Activated CD4-positive, alpha-beta T cell treated with anti-CD3 and anti-CD28 coated beads, Interleukin-2, amount 50 U/mL, for 16 hours (primary cell): Measurements from ENCODE around the gene DCLK2.
"Not testable (repeated sequence)": the region's sequence is repeated elsewhere in the genome, so short reads cannot be mapped to it uniquely, and the experiment has no call there.

Experiments used
- DNase-seq: peaks from one replicate; pipeline ENCODE4 v3.0.0-alpha.2; 2020

Gene DCLK2

DNA sequence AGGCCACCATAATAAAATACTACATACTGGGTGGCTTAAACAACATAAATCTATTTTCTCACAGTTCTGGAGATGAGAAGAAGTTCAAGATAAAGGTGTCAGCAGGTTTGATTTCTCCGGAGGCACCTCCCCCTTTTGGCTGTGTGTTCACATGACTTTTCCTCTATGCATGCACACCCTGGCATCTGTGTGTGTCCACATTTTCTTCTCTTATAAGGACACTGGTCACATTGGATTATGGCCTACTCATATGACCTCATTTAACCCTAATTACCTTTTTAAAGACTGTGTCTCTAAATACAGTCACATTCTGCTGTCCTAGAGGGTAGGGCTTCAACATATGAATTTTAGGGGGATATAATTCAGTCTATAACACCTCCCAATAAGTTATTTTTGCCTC, 79.8 kb downstream of the DCLK2 start:
- no peak for DNase-seq

DNA sequence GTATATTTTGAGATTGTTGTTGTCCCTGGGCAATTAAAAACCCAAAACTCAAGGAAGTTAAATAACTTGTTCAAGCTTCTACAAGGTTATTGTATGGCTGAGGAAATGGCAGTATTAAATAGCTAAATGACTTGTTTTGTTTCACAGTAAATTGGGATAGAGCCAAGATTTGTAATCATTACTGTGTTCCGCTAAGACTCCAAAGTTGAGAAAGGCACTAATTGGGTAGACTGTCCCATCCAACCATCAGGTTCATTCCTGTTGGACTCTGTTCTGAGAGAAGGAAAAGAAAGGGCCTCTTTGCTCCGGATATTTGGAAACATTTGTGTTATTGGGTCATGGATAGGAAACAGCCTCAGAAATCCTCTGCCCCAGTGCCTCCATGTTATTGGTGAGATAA, 82.2 kb downstream of the DCLK2 start:
- no peak for DNase-seq

GRCh38 chr4:150161109-150161508, 82.9 kb downstream of the DCLK2 start:
- DNase-seq = no peak

DNA sequence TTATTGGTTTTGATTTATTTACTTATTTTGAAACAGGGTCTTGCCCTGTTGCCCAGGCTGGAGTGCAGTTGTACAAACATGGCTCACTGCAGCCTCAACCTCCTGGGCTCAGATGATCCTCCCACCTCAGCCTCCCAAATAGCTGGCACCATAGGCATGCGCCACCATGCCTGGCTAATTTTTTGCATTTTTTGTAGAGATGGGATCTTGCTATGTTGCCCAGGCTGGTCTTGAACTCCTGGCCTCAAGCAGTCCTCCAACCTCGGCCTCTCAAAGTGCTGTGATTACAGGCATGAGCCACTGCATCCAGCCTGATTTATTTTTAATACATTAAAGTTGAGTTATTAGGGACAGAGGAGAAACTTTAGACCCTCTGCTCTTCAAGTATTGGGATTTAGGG, 83.8 kb downstream of the DCLK2 start:
- not testable (repeated sequence) for DNase-seq

DNA sequence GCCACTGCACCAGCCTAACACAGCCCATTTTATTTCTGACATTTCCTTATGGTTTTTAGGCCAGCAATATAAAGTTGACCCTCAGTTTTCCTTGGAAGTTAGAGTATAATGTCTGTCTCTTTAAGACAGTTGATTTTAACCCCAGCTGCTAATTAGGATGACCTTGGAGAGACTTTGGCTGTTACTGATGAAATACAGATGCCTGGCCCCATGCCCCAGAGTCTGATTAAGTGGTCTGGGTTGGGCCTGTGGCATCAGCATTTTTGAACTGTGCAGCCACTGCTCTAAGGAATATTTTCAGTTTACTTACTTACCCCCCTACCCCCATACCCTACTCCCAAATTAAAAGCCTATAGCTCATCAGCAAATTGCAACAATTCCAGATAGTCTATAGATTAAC, 85.8 kb downstream of the DCLK2 start:
- DNase-seq = no peak

DNA sequence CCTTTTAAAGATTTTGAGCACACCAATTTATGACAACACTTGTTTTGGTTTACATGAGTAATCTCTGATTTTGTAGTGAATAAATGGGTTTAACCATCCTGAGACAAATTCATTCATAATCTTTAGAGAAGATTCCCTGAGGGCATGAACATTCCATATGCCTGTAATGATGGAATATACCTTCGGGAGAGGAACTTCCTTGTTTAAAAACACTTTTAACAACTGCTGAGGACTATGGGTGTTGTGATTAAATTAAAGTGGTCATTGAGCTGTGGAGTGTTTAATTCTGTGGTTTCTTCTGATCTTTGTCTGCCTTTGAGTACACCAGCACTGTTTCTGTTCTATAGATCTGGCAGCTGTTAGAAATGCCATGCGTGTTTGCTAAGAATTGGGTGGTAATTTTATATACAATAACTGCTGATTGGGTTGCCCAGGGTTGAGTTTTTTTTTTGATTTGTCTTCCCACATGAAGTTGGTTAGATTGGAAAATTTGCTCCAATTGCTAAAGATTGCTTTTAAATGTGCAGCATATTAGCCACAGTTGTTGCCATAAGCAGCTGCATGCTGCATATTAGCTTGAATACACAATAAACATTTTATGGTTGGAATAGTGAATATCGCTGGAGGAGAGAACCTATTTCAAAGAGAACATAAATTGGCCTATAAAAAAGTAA, 86.8 kb downstream of the DCLK2 start:
- no peak for DNase-seq

GRCh38 chr4:150167054-150167453, 88.8 kb downstream of the DCLK2 start:
- DNase-seq = no peak

DNA sequence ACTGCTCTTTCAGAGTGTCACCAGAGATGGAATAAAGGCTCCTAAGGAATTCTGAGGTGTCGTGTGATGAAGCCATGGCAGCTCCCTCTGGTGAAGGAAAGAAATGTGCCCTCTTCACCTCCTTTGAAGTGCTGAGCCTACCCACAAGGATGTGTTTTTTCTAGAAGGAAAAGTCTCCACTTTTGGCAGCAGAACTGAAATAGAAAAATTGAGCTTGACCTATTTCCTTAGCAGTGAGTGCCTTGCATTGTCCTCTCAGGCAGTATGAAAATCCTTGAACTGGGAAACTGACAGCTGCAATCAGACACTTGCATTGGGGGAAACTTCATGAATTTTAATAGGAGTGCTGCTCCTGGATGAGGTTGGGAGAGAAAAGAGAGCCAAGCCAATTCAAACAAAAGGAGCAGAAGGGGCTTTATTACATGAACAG, 95.2 kb downstream of the DCLK2 start:
- no peak for DNase-seq

DNA sequence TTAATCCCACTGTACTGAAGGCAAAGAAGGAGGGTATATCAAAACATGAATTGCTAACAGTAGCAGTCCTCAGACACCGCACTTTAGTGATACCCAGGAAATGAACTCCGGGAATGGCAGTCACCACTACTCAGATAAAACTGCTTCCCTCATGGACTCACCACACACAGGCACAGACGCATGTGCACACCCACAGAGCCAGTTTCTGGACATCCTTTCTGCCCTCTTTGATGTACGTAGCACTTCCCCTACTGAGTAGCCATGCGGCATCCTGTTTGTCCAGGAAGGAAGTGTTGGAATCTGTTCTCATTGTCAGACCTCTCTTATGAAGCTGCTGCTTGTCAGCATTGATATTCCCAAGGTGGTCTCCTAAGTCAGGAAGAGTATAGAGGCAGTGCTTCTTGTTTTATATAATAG, 95.7 kb downstream of the DCLK2 start:
- DNase-seq = no peak

DNA sequence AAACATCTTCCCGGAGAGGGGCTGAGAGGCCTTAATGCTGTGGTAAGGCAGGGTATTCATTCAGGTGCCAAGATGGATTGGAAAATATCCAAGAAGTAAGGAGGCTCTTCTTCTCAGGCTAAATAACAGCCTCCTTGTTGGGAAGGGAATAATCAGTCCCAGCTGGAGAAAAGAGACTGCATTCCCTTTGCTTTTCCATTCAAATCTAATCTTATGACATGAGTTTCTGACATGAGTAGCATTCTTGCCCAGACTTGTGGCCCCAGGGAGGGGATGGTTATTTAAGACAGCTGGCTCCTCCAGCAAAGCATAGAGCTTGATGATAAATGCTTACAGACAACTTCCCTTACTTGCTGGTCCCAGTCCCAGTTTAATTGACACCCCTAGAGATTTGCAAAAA, 98.3 kb downstream of the DCLK2 start:
- no peak for DNase-seq

- DNase-seq = no peak
These were observed 99.9 kb downstream of the DCLK2 start for GRCh38 chr4:150178161-150178560.

GRCh38 chr4:150181536-150181935, 103.3 kb downstream of the DCLK2 start:
- DNase-seq = no peak

- no peak for DNase-seq
These were observed 104.5 kb downstream of the DCLK2 start for GRCh38 chr4:150182794-150183193.

DNA sequence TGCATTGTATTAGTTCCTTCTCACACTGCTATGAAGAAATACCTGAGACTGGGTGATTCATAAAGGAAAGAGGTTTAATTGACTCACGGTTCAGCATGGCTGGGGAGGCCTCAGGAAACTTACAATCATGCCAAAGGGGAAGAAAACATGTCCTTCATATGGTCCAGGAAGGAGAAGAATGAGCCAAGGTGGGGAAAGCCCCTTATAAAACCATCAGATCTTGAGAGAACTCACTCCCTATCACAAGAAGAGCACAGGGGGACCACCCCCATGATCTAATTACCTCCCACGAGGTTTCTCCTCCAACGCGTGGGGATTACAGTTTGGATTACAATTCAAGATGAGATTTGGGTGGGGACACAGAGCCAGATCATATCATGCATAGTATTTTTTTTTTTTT, 106.8 kb downstream of the DCLK2 start:
- DNase-seq = not testable (repeated sequence)

DNA sequence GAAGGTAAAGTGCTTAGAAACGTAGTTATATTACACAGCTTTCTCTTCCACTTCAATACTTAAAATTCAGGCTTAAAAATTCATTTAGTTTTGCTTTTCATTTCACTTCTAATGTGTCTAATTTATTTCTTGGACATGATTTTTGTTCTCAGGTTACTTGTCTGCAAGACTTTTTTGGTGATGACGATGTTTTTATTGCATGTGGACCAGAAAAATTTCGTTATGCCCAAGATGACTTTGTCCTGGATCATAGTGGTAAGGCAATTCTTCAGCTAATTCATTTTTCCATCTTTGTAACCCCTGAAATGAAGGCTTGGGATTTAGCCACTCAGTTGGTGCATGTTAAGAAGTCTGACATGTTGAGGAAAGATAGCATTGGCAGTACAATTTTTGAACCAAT, 114.7 kb downstream of the DCLK2 start:
- no peak for DNase-seq

DNA sequence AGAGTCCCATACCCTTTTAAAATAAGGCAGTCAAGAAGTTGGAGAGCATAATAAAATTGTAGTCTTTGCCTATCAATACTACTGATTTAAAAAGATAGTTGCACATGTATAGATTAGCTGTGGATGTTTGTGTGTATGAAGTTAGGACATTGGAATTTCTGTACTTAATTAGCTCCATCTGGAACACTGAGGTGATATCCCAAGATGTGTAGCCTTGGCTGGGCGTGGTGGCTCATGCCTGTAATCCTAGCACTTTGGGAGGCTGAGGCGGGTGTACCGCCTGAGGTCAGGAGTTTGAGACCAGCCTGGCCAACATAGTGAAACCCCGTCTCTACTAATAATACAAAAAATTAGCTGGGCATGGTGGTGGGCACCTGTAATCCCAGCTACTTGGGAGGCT, 119.0 kb downstream of the DCLK2 start:
- DNase-seq = not testable (repeated sequence)

- DNase-seq = no peak
These were observed 120.8 kb downstream of the DCLK2 start for GRCh38 chr4:150199056-150199455.

DNA sequence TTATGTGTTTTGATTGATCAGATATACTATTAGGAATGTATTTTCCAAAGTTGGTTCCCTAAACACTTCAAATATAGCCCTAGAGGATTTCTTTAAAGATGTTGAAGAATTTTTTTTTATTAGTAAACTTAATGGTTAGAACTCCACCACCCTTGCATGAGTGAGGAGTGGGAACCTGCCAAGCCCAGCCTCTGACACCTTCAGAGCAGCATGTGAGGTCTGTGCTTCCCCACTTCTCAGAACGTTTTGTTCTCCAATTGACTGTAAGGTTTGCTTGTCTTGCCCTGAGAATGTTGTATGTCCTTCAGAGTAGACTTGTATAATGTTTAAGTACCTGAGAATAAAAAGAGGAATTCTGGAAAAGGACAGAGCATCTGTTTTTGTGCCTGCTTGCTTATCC, 126.8 kb downstream of the DCLK2 start:
- no peak for DNase-seq

DNA sequence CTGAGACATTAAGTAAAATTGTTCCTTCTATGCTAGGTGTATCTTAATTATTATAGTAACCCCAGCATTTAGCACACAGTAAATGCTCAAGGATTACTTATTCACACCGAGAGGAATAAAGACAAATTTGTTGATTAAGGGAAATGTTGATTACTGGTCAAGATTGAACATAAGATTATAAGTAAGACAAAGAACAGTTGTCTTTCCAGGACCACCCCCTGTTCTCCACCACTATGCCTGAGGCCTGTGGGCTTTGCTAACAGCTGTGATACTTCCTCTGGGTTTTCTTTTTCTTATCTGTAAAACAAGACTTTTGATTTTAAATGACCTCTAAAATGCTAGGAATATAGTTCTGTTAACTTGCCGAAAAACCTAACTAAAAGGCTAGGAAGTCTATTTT, 128.0 kb downstream of the DCLK2 start:
- DNase-seq = no peak

- no peak for DNase-seq
These were observed 128.7 kb downstream of the DCLK2 start for GRCh38 chr4:150206954-150207353.

- no peak for DNase-seq
These were observed 129.6 kb downstream of the DCLK2 start for GRCh38 chr4:150207871-150208270.

- DNase-seq = peak; percentile 35
These were observed 131.0 kb downstream of the DCLK2 start for GRCh38 chr4:150209140-150209829.

- DNase-seq = no peak
These were observed 132.8 kb downstream of the DCLK2 start for GRCh38 chr4:150211016-150211415.

DNA sequence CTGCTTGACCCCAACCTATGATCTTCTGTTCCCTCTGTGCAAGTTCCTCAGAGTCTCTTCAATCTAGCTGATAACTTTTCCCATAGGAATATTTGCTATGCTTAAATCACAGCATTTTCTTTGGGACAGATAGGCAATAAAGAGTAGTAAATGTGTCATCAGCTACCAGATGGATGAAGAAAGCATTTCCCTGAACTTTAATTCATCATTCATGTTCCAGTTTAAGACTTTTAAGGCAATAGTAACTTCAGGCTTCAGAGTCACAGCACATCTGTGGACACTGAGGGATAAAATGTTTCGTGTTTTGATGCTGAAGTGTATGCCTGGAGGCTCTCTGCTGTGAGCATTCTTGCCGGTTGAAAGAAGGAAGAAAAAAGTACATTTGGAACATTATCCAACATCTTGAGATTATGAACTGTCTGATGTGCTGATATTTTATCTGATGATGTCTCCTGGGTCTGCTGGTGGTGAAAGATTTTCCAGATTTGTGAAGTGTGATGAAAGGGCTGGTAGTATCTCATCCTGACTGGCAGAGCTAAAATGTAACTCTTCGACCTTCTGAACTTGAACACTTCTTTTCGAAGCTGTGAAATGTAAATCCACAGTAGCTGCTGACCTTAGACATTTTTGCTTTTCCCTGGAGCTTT, 133.7 kb downstream of the DCLK2 start:
- no peak for DNase-seq
